HPDE6-E6E7 (cell line): Measurements from ENCODE around the gene LRRC9.
"Not testable (repeated sequence)": the region's sequence is repeated elsewhere in the genome, so short reads cannot be mapped to it uniquely, and the experiment has no call there.

ENCODE experiments used
- DNase-seq: peaks from one replicate; pipeline ENCODE4 v3.0.0; 2011; ENCODE audit warnings: missing footprints; ENCODE audit errors: extremely low spot score

LRRC9 gene

GRCh38 chr14:60061371-60061770, 141.4 kb downstream of the LRRC9 start:
- no peak for DNase-seq

- DNase-seq = no peak
Observed at GRCh38 chr14:60064491-60065072, 144.6 kb downstream of the LRRC9 start.

- no peak for DNase-seq
Observed at GRCh38 chr14:60067882-60068281, 147.9 kb downstream of the LRRC9 start.

GRCh38 chr14:60079723-60080122, 159.8 kb downstream of the LRRC9 start:
- no peak for DNase-seq

GRCh38 chr14:60085085-60085484, 165.1 kb downstream of the LRRC9 start:
- DNase-seq = no peak

- no peak for DNase-seq
Observed at GRCh38 chr14:60085693-60086092, 165.7 kb downstream of the LRRC9 start.

GRCh38 chr14:60087668-60088067, 167.7 kb downstream of the LRRC9 start:
- no peak for DNase-seq

GRCh38 chr14:60089221-60089620, 169.3 kb downstream of the LRRC9 start:
- no peak for DNase-seq

- peak; percentile 27 for DNase-seq
Observed at GRCh38 chr14:60090864-60091519, 171.0 kb downstream of the LRRC9 start.

- peak; percentile 90 for DNase-seq
Observed at GRCh38 chr14:60091550-60092525, 171.9 kb downstream of the LRRC9 start, which contains the start of gene PCNX4. Gene PCNX4 (plus strand): TSS chr14:60091923. CDS start chr14:60107639, 15,716 bp downstream.

GRCh38 chr14:60092526-60092920, 172.6 kb downstream of the LRRC9 start:
- peak; percentile 9 for DNase-seq

GRCh38 chr14:60093080-60093479, 173.1 kb downstream of the LRRC9 start:
- DNase-seq = no peak

- DNase-seq = no peak
Observed at GRCh38 chr14:60093606-60094005, 173.7 kb downstream of the LRRC9 start.

GRCh38 chr14:60094306-60094897, 174.5 kb downstream of the LRRC9 start:
- no peak for DNase-seq

GRCh38 chr14:60095231-60095630, 175.3 kb downstream of the LRRC9 start:
- no peak for DNase-seq

GRCh38 chr14:60095781-60096450, 176.0 kb downstream of the LRRC9 start:
- no peak for DNase-seq

GRCh38 chr14:60097974-60098373, 178.0 kb downstream of the LRRC9 start:
- DNase-seq = no peak

- DNase-seq = not testable (repeated sequence)
Observed at GRCh38 chr14:60099855-60100254, 179.9 kb downstream of the LRRC9 start.

- no peak for DNase-seq
Observed at GRCh38 chr14:60101786-60102185, 181.8 kb downstream of the LRRC9 start.

- no peak for DNase-seq
Observed at GRCh38 chr14:60102389-60102788, 182.4 kb downstream of the LRRC9 start.

GRCh38 chr14:60106339-60106738, 186.4 kb downstream of the LRRC9 start:
- DNase-seq = no peak
